ENCODE data around the gene ASCL3.
A peak's percentile ranks its signal among the peaks of the same experiment; 100 is the strongest.
"Not testable (repeated sequence)": the region's sequence is repeated elsewhere in the genome, so short reads cannot be mapped to it uniquely, and the experiment has no call there.

ASCL3 gene

DNA sequence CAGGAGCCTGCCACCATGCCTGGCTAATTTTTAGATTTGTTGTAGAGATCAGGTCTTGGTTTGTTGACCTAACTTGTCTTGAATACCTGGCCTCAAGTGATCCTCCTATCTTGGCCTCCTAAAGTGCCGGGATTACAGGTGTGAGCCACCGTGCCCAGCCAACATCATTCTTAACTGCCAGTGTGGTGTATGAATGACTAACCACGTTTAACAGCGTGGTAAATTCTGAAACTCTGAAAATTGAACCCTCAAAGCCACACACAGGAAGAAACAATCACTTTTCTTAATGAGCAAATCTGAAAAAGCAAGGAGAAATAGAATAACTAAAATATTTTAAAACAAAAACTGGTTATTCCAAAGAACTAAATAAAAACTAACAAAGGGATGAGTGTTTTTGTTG, 14.0 kb upstream of the ASCL3 start:
- Histone ChIP-seq H3K4me3 (no peak overlapping the region), H3K27ac (no peak overlapping the region)

- H3K27ac ChIP-seq = no peak overlapping the region
- H3K4me3 ChIP-seq = no peak overlapping the region
Measured at GRCh38 chr11:8948886-8949285, 6.1 kb upstream of the ASCL3 start.

DNA sequence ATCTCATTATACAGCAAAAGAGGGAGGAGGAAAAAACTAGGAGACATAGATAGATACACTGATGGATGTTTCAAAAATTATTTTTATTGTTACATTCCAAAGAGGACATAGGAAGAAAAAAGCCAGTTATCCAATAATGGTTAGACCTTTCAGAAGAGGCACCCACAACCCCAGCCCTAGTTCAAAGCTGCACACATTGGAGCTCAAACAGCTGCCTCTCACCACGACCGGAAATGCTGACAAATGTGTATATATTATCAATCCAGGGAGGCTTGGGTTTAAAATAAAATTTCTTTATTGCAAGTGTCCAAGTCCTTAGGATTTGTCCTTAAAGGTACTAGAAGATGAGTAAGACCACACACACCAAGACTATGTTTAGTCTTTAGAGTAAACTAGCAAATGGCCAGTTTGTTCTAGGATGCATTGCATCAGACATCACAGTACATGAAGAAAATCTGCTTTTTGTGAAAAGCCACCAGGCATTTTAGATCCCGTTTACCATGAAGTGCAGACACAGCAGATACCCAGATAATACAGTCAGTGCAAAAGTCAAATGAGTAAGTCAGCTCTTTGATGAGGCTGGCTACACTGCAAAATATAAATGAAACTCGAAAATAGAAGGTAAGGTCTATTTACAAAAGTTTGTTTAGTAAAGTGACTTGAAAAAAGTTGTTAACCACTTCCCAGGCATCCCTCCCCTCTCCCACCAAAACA, 4.6 kb upstream of the ASCL3 start:
- H3K27ac ChIP-seq = no peak overlapping the region
- H3K4me3 ChIP-seq = no peak overlapping the region

GRCh38 chr11:8941341-8942103, 1.3 kb downstream of the ASCL3 start:
- H3K4me3 ChIP-seq = no peak overlapping the region
- no peak overlapping the region for H3K27ac ChIP-seq

- no peak overlapping the region for H3K4me3 ChIP-seq
- no peak overlapping the region for H3K27ac ChIP-seq
Measured at GRCh38 chr11:8937659-8938058, 5.2 kb downstream of the ASCL3 start.

DNA sequence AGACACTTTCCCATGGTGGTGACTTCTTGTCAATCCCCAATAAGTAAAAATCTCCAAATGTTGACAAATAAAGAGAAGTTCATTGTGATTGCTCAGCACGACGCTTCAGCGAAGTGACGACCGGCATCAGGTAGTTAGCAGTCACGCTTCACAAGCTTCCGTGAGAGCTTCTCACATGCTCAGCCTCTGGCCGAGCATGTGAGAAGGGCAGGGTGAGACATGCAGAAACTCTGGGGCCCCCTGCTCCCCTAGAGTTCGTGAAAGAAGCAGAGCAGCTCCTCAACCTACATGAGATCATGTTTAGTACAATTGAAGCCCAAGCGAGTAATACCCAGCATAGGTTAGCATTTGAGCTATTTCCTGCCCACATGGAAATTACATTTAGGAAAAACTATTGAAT, 5.7 kb downstream of the ASCL3 start:
- Histone ChIP-seq H3K4me3 (no peak overlapping the region), H3K27ac (no peak overlapping the region)

- H3K4me3 ChIP-seq, H3K27ac ChIP-seq: not testable (repeated sequence)
Measured at GRCh38 chr11:8935789-8936188, 7.0 kb downstream of the ASCL3 start.

- Histone ChIP-seq H3K27ac (no peak overlapping the region), H3K4me3 (no peak overlapping the region)
Measured at GRCh38 chr11:8934742-8935488, 7.9 kb downstream of the ASCL3 start.

- no peak overlapping the region for H3K4me3 ChIP-seq
- no peak overlapping the region for H3K27ac ChIP-seq
Measured at GRCh38 chr11:8933931-8934330, 8.9 kb downstream of the ASCL3 start.

DNA sequence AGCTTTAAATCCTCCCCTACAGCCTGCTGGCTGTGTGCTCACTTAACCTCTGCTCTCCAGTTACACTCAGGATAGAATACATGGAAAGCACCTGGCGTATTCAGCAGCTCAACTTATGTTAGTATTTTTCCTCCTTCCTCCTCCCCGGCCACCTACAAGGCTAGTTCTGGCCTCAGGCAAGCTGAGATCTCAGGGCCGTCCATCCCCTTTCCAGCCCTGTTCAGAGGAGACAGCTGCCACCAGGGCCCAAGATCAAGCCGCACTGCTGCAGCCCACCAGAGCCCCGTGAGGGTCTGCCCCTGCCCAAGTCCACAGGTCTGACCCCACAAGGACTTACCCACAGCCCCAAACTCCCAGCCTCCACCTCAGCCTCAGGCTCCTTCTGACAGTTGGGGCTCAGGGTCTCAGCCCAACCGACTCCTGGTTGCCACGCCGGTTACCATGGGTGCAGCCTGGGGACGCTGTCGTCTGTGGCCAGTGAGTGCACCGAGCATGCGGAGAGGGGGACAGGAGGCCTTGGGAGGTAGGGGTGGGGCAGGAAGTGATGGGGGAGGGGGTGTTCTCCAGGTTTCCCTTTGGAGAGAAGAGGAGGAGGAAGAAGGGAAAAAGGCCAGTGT, 10.1 kb downstream of the ASCL3 start, which contains the start of gene C11orf16:
Gene C11orf16, minus strand, starts transcription at position 384 of the 617 bp plus-strand sequence. CDS start 639 bp downstream, outside the sequence.
- Histone ChIP-seq H3K4me3 (no peak within 1 kb of the TSS), H3K27ac (no peak within 1 kb of the TSS)

DNA sequence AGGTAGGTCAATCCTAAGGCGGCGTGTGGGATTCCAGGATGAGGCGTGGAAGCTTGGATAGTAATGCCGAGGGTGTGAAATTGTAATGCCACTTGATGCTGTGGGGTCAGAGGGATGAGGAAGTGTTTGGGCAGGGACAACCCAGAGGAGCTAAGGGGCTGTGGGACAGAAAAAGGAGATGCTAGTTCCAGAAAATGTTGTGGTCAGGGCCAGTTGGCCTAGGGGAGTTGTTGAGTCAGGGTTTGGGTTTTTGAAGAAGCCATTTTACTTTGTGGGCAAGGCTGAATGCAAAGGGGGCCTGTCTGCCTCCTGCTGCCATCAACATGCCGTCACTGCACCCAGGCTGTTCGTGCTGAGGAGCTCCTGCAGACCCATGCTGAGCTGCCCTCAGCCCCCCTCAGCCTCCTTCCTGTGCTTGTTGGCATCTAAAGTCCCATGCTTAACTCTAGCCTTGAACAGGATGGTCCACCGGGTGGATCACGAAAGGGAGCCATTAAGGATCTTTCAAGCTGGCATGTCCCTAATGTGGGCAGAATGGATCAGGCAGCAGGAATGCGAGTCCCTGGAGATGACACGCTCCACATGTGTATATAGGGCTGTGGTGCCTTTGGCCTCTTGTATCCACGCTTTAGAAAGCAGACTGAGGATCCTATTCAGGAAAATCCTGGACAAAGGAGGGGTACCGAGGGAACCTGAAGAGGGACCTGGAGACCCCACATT, 12.2 kb downstream of the ASCL3 start:
- Histone ChIP-seq H3K27ac (no peak overlapping the region), H3K4me3 (no peak overlapping the region)

DNA sequence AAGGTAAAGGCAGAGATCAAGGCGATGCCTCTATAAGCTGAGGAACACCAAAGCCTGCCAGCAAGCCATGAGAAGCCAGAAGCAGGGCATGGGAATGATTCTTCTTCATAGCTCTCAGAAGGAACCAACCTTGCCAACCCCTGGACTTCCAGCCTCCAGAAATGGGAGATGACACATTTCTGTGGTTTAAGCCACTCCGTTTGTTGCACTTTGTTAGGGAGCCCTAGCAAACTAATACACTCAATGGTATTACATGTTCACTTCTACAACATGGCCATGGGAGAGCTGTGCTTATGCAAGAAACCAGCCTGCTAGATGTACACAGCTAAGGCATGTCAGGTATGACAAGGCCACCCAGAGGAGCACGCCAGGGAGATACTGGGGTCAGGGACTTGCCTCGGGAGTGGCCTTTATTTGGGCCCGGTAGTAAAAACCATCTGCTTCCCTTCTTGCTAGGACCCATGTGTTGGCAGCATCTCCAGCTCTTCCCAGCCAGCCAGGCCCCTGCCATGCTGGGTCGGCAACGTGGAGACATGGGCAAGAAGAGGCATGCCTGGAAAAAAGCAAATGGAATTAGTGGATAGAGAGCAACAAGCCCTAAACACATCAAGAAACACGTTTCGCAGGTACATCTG, 13.7 kb downstream of the ASCL3 start:
- no peak overlapping the region for H3K4me3 ChIP-seq
- no peak overlapping the region for H3K27ac ChIP-seq

DNA sequence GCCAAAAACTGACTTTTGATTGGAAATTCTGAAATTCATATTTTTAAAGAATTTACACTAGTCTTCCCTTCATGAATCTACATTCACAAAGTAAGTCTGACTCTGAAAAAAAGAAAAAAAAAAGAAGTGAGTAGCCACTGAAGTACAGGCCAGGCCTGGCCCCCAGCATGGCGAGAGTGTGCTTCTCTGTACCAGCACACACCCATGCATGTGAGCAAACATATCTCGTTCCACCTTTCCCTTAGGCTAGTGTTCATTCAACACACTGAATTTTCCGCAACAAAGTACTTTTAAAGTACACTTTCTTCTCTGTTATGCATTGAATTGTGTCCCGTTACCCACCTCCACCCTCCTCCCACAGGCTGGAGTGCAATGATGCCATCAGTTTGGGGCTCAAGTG, 14.6 kb downstream of the ASCL3 start:
- Histone ChIP-seq H3K4me3 (no peak overlapping the region), H3K27ac (no peak overlapping the region)

GRCh38 chr11:8927233-8927632, 15.6 kb downstream of the ASCL3 start:
- no peak overlapping the region for H3K27ac ChIP-seq

DNA sequence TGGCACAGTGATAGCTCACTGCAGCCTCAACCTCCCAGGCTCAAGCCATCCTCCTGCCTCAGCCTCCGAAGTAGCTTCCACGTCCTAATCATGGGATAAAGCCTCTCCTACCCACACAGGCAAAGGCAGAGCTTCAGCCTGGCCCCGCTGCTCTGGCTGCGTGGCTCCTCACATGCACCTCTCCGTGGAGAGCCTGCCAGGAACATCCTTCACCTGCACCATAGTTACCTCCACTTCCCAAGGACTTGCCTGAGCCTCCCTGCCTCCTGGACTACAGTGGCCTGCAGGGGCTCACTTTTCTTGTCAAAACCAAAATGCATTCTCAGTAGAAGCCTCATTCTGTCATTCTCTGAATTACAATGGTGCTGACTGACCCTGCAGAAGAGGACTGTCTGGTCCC, 16.6 kb downstream of the ASCL3 start:
- Histone ChIP-seq H3K27ac (no peak overlapping the region), H3K4me3 (no peak overlapping the region)

More at GRCh38 chr11:8927233-8927632, 15.6 kb downstream of the ASCL3 start:
- no peak overlapping the region for H3K4me3 ChIP-seq

DNA sequence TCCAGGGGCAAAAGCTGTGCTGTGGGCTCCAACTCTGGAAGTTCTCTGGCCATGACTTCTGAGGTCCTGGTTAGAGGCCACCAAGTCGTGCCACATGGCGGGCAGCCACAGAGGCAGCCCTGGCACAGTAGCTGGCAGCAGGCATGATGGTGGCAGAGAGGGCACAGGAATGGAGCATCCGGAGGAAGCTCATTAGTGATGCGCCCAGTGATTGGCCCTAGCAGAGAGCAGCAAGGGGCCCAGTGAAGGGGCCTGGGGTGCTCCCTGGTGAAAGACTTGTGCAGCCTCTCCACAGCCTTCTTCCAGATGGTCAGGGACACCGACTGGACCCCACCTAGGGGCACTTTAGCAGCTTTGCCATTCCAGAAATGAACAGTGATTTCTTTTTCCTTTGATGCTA, 17.1 kb downstream of the ASCL3 start:
- H3K27ac ChIP-seq = no peak overlapping the region
- no peak overlapping the region for H3K4me3 ChIP-seq

DNA sequence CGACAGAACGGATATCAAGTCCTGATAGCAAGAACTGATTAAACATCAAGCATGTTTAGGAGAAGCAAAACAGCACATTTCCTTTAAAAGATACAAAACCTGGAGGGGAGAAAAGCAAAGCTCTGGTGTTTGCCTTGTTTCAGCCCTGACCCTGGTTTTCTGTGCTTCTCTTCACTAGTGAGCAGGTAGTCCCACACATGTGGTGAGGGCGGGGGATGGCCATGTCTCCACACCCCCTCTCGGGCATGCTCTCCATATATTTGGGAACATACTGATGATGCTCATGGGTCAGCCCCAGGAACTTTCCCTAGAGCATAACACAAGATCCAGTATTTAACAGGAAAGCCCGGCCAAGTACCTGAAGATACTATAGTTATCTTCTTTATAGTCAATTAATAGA, 20.1 kb downstream of the ASCL3 start:
- Histone ChIP-seq H3K4me3 (no peak overlapping the region), H3K27ac (no peak overlapping the region)

DNA sequence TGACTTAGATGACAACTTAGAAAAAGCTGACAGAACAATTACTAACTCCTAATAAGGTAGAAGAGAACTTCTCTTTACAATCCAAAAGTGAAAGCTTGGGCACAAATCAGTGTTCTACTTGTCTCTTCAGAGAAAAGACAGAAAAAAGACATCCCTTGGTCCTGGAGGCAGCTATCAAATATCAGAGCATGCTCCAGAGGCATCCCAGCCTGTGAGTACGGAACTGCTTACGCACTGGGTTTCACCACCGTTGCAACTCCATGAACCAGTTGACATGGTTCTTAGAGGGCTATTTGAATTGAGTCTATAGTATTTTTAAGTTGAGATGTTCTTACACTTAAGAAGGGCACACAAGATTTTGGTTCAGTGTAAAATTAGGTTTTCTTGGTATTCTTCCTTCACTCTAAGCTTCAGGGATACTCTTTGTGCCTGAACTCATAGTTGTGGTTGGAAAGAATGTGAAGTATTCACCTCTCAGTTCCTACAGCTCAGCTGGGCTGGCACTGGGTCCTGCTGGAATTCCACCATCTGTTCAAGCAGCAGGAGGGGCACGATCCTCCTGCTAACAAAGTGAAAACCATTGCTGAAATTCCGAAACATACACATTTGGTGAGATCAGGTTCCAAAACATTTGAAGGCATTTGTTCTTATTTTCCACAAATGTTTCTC, 25.5 kb downstream of the ASCL3 start:
- H3K4me3 ChIP-seq = no peak overlapping the region
- H3K27ac ChIP-seq = peak overlapping the region in 12 of 21 experiments; percentile 4 to 75 (median 50)

- Histone ChIP-seq H3K27ac (peak overlapping the region in 11 of 21 experiments; percentile 9 to 82 (median 65)), H3K4me3 (peak overlapping the region in 2 of 7 experiments; percentile 8)
Measured at GRCh38 chr11:8914661-8915018, 28.2 kb downstream of the ASCL3 start.
